ENCODE data around the gene CPNE8. TPM values are rescaled to one million over a fixed set of nuclear protein-coding genes. Genes with fewer than 3 reads are reported as not detected.

Gene CPNE8
- total RNA-seq, 4 donors from 2014 or later, result 3.8 to 7.0 (median 4.6) TPM

- Histone ChIP-seq H3K4me1 (no peaks in the 10 kb centered on the region), H3K27ac (no peak overlapping the region), H3K36me3 (no peaks in the 10 kb centered on the region), H3K27me3 (no peaks in the 10 kb centered on the region), H3K4me3 (no peak overlapping the region), H3K9me3 (no peaks in the 10 kb centered on the region)
- TF ChIP-seq, protein P1, sequence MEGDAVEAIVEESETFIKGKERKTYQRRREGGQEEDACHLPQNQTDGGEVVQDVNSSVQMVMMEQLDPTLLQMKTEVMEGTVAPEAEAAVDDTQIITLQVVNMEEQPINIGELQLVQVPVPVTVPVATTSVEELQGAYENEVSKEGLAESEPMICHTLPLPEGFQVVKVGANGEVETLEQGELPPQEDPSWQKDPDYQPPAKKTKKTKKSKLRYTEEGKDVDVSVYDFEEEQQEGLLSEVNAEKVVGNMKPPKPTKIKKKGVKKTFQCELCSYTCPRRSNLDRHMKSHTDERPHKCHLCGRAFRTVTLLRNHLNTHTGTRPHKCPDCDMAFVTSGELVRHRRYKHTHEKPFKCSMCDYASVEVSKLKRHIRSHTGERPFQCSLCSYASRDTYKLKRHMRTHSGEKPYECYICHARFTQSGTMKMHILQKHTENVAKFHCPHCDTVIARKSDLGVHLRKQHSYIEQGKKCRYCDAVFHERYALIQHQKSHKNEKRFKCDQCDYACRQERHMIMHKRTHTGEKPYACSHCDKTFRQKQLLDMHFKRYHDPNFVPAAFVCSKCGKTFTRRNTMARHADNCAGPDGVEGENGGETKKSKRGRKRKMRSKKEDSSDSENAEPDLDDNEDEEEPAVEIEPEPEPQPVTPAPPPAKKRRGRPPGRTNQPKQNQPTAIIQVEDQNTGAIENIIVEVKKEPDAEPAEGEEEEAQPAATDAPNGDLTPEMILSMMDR (IDR thresholded peaks at IDR 0.05 in 4 of 5, conservative IDR thresholded peaks at IDR 0.05 in 1 of 5), result no peak
- TF ChIP-seq POLR2A (IDR thresholded peaks at IDR 0.05), result no peak
- DNase-seq (no peak), ATAC-seq (no peak)
- in situ Hi-C loops (cut with MboI; ENCODE audit: low sequenced_read_pairs in 4 of 4), result no loop called here
- intact Hi-C loops (cut with DNase I; ENCODE audit: low total_unique reads), result no loop called here
Measured at GRCh38 chr12:38785381-38785780, 120.0 kb downstream of the CPNE8 start.

- Histone ChIP-seq H3K4me1 (no peaks in the 10 kb centered on the region), H3K27me3 (no peaks in the 10 kb centered on the region), H3K9me3 (no peaks in the 10 kb centered on the region), H3K36me3 (no peaks in the 10 kb centered on the region), H3K4me3 (no peak overlapping the region), H3K27ac (no peak overlapping the region)
- intact Hi-C loops (cut with DNase I; ENCODE audit: low total_unique reads), result no loop called here
- DNase-seq (no peak), ATAC-seq (no peak)
- in situ Hi-C loops (cut with MboI; ENCODE audit: low sequenced_read_pairs in 4 of 4), result no loop called here
- TF ChIP-seq POLR2A (IDR thresholded peaks at IDR 0.05), result no peak
- TF ChIP-seq, protein P1 (IDR thresholded peaks at IDR 0.05 in 4 of 5, conservative IDR thresholded peaks at IDR 0.05 in 1 of 5), result no peak
Measured at GRCh38 chr12:38783304-38783703, 122.1 kb downstream of the CPNE8 start.

DNA sequence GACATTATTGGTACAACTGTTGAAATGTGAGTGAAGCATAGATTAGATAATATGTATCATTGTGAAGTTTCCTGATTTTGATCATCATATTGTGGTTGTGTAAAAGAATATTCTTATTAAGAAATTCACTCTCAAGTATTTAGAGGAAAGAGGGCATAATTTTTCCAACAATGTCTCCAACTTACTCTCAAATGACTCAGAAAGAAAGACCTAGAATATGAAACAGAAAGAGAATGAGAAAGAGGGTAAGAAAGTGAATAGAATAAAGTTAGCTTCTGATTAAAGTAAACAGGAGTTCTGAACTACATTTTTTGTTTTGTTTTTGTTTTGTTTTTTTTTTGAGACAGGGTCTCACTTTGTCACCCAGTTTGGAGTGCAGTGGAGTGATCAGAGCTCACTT lies 123.0 kb downstream of the CPNE8 start:
- intact Hi-C loops (cut with DNase I; ENCODE audit: low total_unique reads) (no loop called here), in situ Hi-C loops (cut with MboI; ENCODE audit: low sequenced_read_pairs in 4 of 4) (no loop called here)
- Histone ChIP-seq H3K27me3 (no peaks in the 10 kb centered on the region), H3K4me1 (no peaks in the 10 kb centered on the region), H3K36me3 (no peaks in the 10 kb centered on the region), H3K9me3 (no peaks in the 10 kb centered on the region), H3K4me3 (no peak overlapping the region), H3K27ac (no peak overlapping the region)
- TF ChIP-seq POLR2A (IDR thresholded peaks at IDR 0.05), result no peak
- TF ChIP-seq, protein P1 (IDR thresholded peaks at IDR 0.05 in 4 of 5, conservative IDR thresholded peaks at IDR 0.05 in 1 of 5), result no peak
- DNase-seq (no peak), ATAC-seq (no peak)

GRCh38 chr12:38776647-38777046 lies 128.7 kb downstream of the CPNE8 start:
- in situ Hi-C loops (cut with MboI; ENCODE audit: low sequenced_read_pairs in 4 of 4), result no loop called here
- Histone ChIP-seq H3K9me3 (no peaks in the 10 kb centered on the region), H3K27ac (no peak overlapping the region), H3K27me3 (no peaks in the 10 kb centered on the region), H3K4me3 (no peak overlapping the region), H3K36me3 (no peaks in the 10 kb centered on the region), H3K4me1 (no peaks in the 10 kb centered on the region)
- no peak for ATAC-seq
- intact Hi-C loops (cut with DNase I; ENCODE audit: low total_unique reads), result no loop called here
- TF ChIP-seq POLR2A (IDR thresholded peaks at IDR 0.05), result no peak
- TF ChIP-seq, protein P1 (IDR thresholded peaks at IDR 0.05 in 4 of 5, conservative IDR thresholded peaks at IDR 0.05 in 1 of 5), result no peak
- DNase-seq, result no peak

- Histone ChIP-seq H3K4me3 (no peak overlapping the region), H3K36me3 (no peaks in the 10 kb centered on the region), H3K27ac (no peak overlapping the region), H3K9me3 (no peaks in the 10 kb centered on the region), H3K27me3 (no peaks in the 10 kb centered on the region), H3K4me1 (no peaks in the 10 kb centered on the region)
- intact Hi-C loops (cut with DNase I; ENCODE audit: low total_unique reads) (no loop called here), in situ Hi-C loops (cut with MboI; ENCODE audit: low sequenced_read_pairs in 4 of 4) (no loop called here)
- ATAC-seq (no peak), DNase-seq (no peak)
- TF ChIP-seq, protein P1 (IDR thresholded peaks at IDR 0.05 in 4 of 5, conservative IDR thresholded peaks at IDR 0.05 in 1 of 5), result no peak
- no peak for TF ChIP-seq POLR2A (IDR thresholded peaks at IDR 0.05)
Measured at GRCh38 chr12:38775457-38775856, 129.9 kb downstream of the CPNE8 start.
